ENCODE measurements around the gene NTNG1.
A peak's percentile ranks its signal among the peaks of the same experiment; 100 is the strongest.

The NTNG1 gene

GRCh38 chr1:107132195-107132594 lies 8.6 kb upstream of the NTNG1 start:
- Histone ChIP-seq H3K4me3 (ENCODE audit: low read length) (no peak overlapping the region), H3K36me3 (ENCODE audit: insufficient read depth, low read length) (no peaks in the 10 kb centered on the region), H3K27me3 (ENCODE audit: insufficient read depth, low read length) (no peaks in the 10 kb centered on the region), H2AFZ (ENCODE audit: low read depth, low read length) (no peak overlapping the region), H3K4me1 (ENCODE audit: insufficient read depth, low read length) (no peaks in the 10 kb centered on the region), H3K9me3 (ENCODE audit: low read length) (no peaks in the 10 kb centered on the region)

GRCh38 chr1:107132780-107133179 lies 8.1 kb upstream of the NTNG1 start:
- Histone ChIP-seq H3K27me3 (ENCODE audit: insufficient read depth, low read length) (no peaks in the 10 kb centered on the region), H3K4me1 (ENCODE audit: insufficient read depth, low read length) (no peaks in the 10 kb centered on the region), H3K36me3 (ENCODE audit: insufficient read depth, low read length) (no peaks in the 10 kb centered on the region), H2AFZ (ENCODE audit: low read depth, low read length) (no peak overlapping the region), H3K4me3 (ENCODE audit: low read length) (no peak overlapping the region), H3K9me3 (ENCODE audit: low read length) (no peaks in the 10 kb centered on the region)

GRCh38 chr1:107135463-107135862 lies 5.4 kb upstream of the NTNG1 start:
- Histone ChIP-seq H2AFZ (ENCODE audit: low read depth, low read length) (no peak overlapping the region), H3K27me3 (ENCODE audit: insufficient read depth, low read length) (peaks cover 5% of the 10 kb centered on the region), H3K36me3 (ENCODE audit: insufficient read depth, low read length) (no peaks in the 10 kb centered on the region), H3K9me3 (ENCODE audit: low read length) (no peaks in the 10 kb centered on the region), H3K4me1 (ENCODE audit: insufficient read depth, low read length) (peaks cover 4% of the 10 kb centered on the region), H3K4me3 (ENCODE audit: low read length) (no peak overlapping the region)

GRCh38 chr1:107138166-107138565 lies 2.7 kb upstream of the NTNG1 start:
- peaks cover 5% of the 10 kb centered on the region for H3K27me3 ChIP-seq (ENCODE audit: insufficient read depth, low read length)
- H3K9me3 ChIP-seq (ENCODE audit: low read length): no peaks in the 10 kb centered on the region
- no peak overlapping the region for H2AFZ ChIP-seq (ENCODE audit: low read depth, low read length)
- H3K4me1 ChIP-seq (ENCODE audit: insufficient read depth, low read length): peaks cover 19% of the 10 kb centered on the region
- no peak overlapping the region for H3K4me3 ChIP-seq (ENCODE audit: low read length)
- no peaks in the 10 kb centered on the region for H3K36me3 ChIP-seq (ENCODE audit: insufficient read depth, low read length)

GRCh38 chr1:107138767-107139445 lies 1.9 kb upstream of the NTNG1 start:
- Histone ChIP-seq H3K4me1 (ENCODE audit: insufficient read depth, low read length) (peaks cover 22% of the 10 kb centered on the region), H3K36me3 (ENCODE audit: insufficient read depth, low read length) (no peaks in the 10 kb centered on the region), H3K4me3 (ENCODE audit: low read length) (no peak overlapping the region), H3K27me3 (ENCODE audit: insufficient read depth, low read length) (peaks cover 5% of the 10 kb centered on the region), H2AFZ (ENCODE audit: low read depth, low read length) (no peak overlapping the region), H3K9me3 (ENCODE audit: low read length) (no peaks in the 10 kb centered on the region)

- H3K4me3 ChIP-seq (ENCODE audit: low read length): peak overlapping the region; percentile 87
- no peaks in the 10 kb centered on the region for H3K9me3 ChIP-seq (ENCODE audit: low read length)
- H3K4me1 ChIP-seq (ENCODE audit: insufficient read depth, low read length): peaks cover 22% of the 10 kb centered on the region
- H2AFZ ChIP-seq (ENCODE audit: low read depth, low read length): peak overlapping the region; percentile 79
- no peaks in the 10 kb centered on the region for H3K36me3 ChIP-seq (ENCODE audit: insufficient read depth, low read length)
- H3K27me3 ChIP-seq (ENCODE audit: insufficient read depth, low read length): peaks cover 5% of the 10 kb centered on the region
Observed at GRCh38 chr1:107139833-107140702, 771 bp upstream of the NTNG1 start.

- Histone ChIP-seq H3K9me3 (ENCODE audit: low read length) (no peaks in the 10 kb centered on the region), H3K27me3 (ENCODE audit: insufficient read depth, low read length) (peaks cover 5% of the 10 kb centered on the region)
Observed at GRCh38 chr1:107141491-107142126, 770 bp downstream of the NTNG1 start.

GRCh38 chr1:107142140-107142542 lies 1.3 kb downstream of the NTNG1 start:
- Histone ChIP-seq H2AFZ (ENCODE audit: low read depth, low read length) (peak overlapping the region; percentile 96), H3K36me3 (ENCODE audit: insufficient read depth, low read length) (no peaks in the 10 kb centered on the region), H3K9me3 (ENCODE audit: low read length) (no peaks in the 10 kb centered on the region), H3K4me1 (ENCODE audit: insufficient read depth, low read length) (peaks cover 22% of the 10 kb centered on the region), H3K4me3 (ENCODE audit: low read length) (peak overlapping the region; percentile 87), H3K27me3 (ENCODE audit: insufficient read depth, low read length) (peaks cover 5% of the 10 kb centered on the region)

More at GRCh38 chr1:107141491-107142126, 770 bp downstream of the NTNG1 start:
- no peaks in the 10 kb centered on the region for H3K36me3 ChIP-seq (ENCODE audit: insufficient read depth, low read length)
- H2AFZ ChIP-seq (ENCODE audit: low read depth, low read length): peak overlapping the region; percentile 96
- peak overlapping the region; percentile 87 for H3K4me3 ChIP-seq (ENCODE audit: low read length)
- H3K4me1 ChIP-seq (ENCODE audit: insufficient read depth, low read length): peaks cover 22% of the 10 kb centered on the region

- Histone ChIP-seq H3K36me3 (ENCODE audit: insufficient read depth, low read length) (peaks cover under 1% of the 10 kb centered on the region), H3K27me3 (ENCODE audit: insufficient read depth, low read length) (peaks cover 5% of the 10 kb centered on the region), H3K4me1 (ENCODE audit: insufficient read depth, low read length) (peaks cover 22% of the 10 kb centered on the region), H3K9me3 (ENCODE audit: low read length) (no peaks in the 10 kb centered on the region), H3K4me3 (ENCODE audit: low read length) (peak overlapping the region; percentile 87), H2AFZ (ENCODE audit: low read depth, low read length) (no peak overlapping the region)
Observed at GRCh38 chr1:107142666-107143065, 1.8 kb downstream of the NTNG1 start.

GRCh38 chr1:107145637-107146036 lies 4.8 kb downstream of the NTNG1 start:
- Histone ChIP-seq H3K4me1 (ENCODE audit: insufficient read depth, low read length) (peaks cover 23% of the 10 kb centered on the region), H3K9me3 (ENCODE audit: low read length) (no peaks in the 10 kb centered on the region), H3K36me3 (ENCODE audit: insufficient read depth, low read length) (peaks cover 12% of the 10 kb centered on the region), H3K27me3 (ENCODE audit: insufficient read depth, low read length) (no peaks in the 10 kb centered on the region), H3K4me3 (ENCODE audit: low read length) (no peak overlapping the region), H2AFZ (ENCODE audit: low read depth, low read length) (no peak overlapping the region)

- H3K27me3 ChIP-seq (ENCODE audit: insufficient read depth, low read length): no peaks in the 10 kb centered on the region
- no peak overlapping the region for H2AFZ ChIP-seq (ENCODE audit: low read depth, low read length)
- H3K36me3 ChIP-seq (ENCODE audit: insufficient read depth, low read length): peaks cover 12% of the 10 kb centered on the region
- no peaks in the 10 kb centered on the region for H3K9me3 ChIP-seq (ENCODE audit: low read length)
- H3K4me3 ChIP-seq (ENCODE audit: low read length): no peak overlapping the region
- H3K4me1 ChIP-seq (ENCODE audit: insufficient read depth, low read length): peaks cover 9% of the 10 kb centered on the region
Observed at GRCh38 chr1:107147843-107148242, 7.0 kb downstream of the NTNG1 start.

GRCh38 chr1:107149946-107150345 lies 9.1 kb downstream of the NTNG1 start:
- no peaks in the 10 kb centered on the region for H3K27me3 ChIP-seq (ENCODE audit: insufficient read depth, low read length)
- H3K9me3 ChIP-seq (ENCODE audit: low read length): no peaks in the 10 kb centered on the region
- H2AFZ ChIP-seq (ENCODE audit: low read depth, low read length): no peak overlapping the region
- H3K4me1 ChIP-seq (ENCODE audit: insufficient read depth, low read length): peaks cover 4% of the 10 kb centered on the region
- no peak overlapping the region for H3K4me3 ChIP-seq (ENCODE audit: low read length)
- H3K36me3 ChIP-seq (ENCODE audit: insufficient read depth, low read length): peaks cover 12% of the 10 kb centered on the region

GRCh38 chr1:107151295-107151694 lies 10.5 kb downstream of the NTNG1 start:
- Histone ChIP-seq H3K4me3 (ENCODE audit: low read length) (no peak overlapping the region), H3K4me1 (ENCODE audit: insufficient read depth, low read length) (peaks cover 4% of the 10 kb centered on the region), H3K36me3 (ENCODE audit: insufficient read depth, low read length) (peaks cover 12% of the 10 kb centered on the region), H2AFZ (ENCODE audit: low read depth, low read length) (no peak overlapping the region), H3K9me3 (ENCODE audit: low read length) (no peaks in the 10 kb centered on the region), H3K27me3 (ENCODE audit: insufficient read depth, low read length) (no peaks in the 10 kb centered on the region)
